Activated naive CD4-positive, alpha-beta T cell treated with anti-CD3 and anti-CD28 coated beads, Interleukin-2, amount 50 U/mL, for 24 hours (primary cell): ENCODE measurements around the gene TAF1B.

Experiments
- H3K27ac Mint-ChIP-seq: one replicate; pipeline ENCODE4 v1.8.0; 2021; ENCODE audit warnings: mild to moderate bottlenecking, mixed read lengths
- H3K27me3 Mint-ChIP-seq: one replicate; pipeline ENCODE4 v1.8.0; 2021; ENCODE audit warnings: mixed read lengths
- H3K36me3 Mint-ChIP-seq: one replicate; pipeline ENCODE4 v1.8.0; 2021; ENCODE audit warnings: mixed read lengths
- H3K4me1 Mint-ChIP-seq: one replicate; pipeline ENCODE4 v1.8.0; 2021; ENCODE audit warnings: mixed read lengths
- H3K4me3 Mint-ChIP-seq: one replicate; pipeline ENCODE4 v1.8.0; 2021; ENCODE audit warnings: mild to moderate bottlenecking, mixed read lengths
- H3K9me3 Mint-ChIP-seq: one replicate; pipeline ENCODE4 v1.8.0; 2021; ENCODE audit warnings: mixed read lengths

Gene TAF1B

GRCh38 chr2:9968553-9969497 lies 125.6 kb downstream of the TAF1B start:
- Mint-ChIP-seq H3K27me3 (no peaks in the 10 kb centered on the region), H3K9me3 (no peaks in the 10 kb centered on the region), H3K4me1 (peaks cover 14% of the 10 kb centered on the region), H3K4me3 (no peak overlapping the region), H3K36me3 (peaks cover 2% of the 10 kb centered on the region), H3K27ac (peak overlapping the region; percentile 24)

- peaks cover 2% of the 10 kb centered on the region for H3K36me3 Mint-ChIP-seq
- no peak overlapping the region for H3K27ac Mint-ChIP-seq
- no peaks in the 10 kb centered on the region for H3K27me3 Mint-ChIP-seq
- H3K4me1 Mint-ChIP-seq, result peaks cover 3% of the 10 kb centered on the region
- no peak overlapping the region for H3K4me3 Mint-ChIP-seq
- no peaks in the 10 kb centered on the region for H3K9me3 Mint-ChIP-seq
Observed at GRCh38 chr2:9970200-9971044, 127.1 kb downstream of the TAF1B start.

DNA sequence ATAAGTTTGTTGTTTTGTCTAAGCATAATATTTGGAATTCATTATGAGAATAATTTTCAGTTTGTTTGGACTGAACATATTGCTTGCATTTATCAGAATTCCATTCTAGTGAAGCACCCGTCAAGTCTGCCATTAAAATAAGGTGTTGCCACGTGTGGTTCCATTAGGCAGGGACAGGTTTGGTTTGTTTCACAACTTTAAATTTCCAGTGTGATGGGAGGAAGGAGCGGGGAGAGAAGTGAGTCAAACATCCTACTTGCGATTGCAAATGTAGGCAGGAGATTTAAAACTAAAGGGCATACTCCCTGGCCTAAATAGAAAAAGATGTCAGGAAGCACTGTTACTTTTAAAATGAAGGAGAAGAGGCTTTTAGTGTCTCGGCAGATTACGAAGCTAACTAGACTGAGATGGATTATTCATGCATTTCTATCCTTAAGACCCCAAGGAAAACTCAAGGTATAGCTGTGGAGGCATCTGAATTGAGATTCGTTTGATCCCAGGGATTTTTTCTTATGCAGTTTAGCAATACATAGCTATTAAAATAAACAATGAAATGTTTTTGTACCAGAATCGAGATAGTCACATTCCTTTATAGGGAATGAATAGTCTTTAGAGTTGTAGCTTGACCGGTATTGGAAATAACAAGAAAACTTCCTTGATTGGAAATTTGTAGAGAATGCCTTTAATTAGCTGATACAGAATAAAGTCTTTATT lies 128.0 kb downstream of the TAF1B start:
- Mint-ChIP-seq H3K4me3 (no peak overlapping the region), H3K27me3 (no peaks in the 10 kb centered on the region), H3K4me1 (peaks cover 5% of the 10 kb centered on the region), H3K36me3 (peaks cover 2% of the 10 kb centered on the region), H3K27ac (no peak overlapping the region), H3K9me3 (no peaks in the 10 kb centered on the region)

- no peaks in the 10 kb centered on the region for H3K9me3 Mint-ChIP-seq
- no peaks in the 10 kb centered on the region for H3K27me3 Mint-ChIP-seq
- H3K4me1 Mint-ChIP-seq, result peaks cover 11% of the 10 kb centered on the region
- H3K27ac Mint-ChIP-seq, result no peak overlapping the region
- H3K4me3 Mint-ChIP-seq, result no peak overlapping the region
- peaks cover 2% of the 10 kb centered on the region for H3K36me3 Mint-ChIP-seq
Observed at GRCh38 chr2:9971890-9972289, 128.6 kb downstream of the TAF1B start.

GRCh38 chr2:9972621-9973479 lies 129.6 kb downstream of the TAF1B start:
- H3K4me1 Mint-ChIP-seq, result peaks cover 12% of the 10 kb centered on the region
- H3K36me3 Mint-ChIP-seq, result peaks cover 2% of the 10 kb centered on the region
- no peaks in the 10 kb centered on the region for H3K27me3 Mint-ChIP-seq
- H3K27ac Mint-ChIP-seq, result no peak overlapping the region
- no peaks in the 10 kb centered on the region for H3K9me3 Mint-ChIP-seq
- no peak overlapping the region for H3K4me3 Mint-ChIP-seq

DNA sequence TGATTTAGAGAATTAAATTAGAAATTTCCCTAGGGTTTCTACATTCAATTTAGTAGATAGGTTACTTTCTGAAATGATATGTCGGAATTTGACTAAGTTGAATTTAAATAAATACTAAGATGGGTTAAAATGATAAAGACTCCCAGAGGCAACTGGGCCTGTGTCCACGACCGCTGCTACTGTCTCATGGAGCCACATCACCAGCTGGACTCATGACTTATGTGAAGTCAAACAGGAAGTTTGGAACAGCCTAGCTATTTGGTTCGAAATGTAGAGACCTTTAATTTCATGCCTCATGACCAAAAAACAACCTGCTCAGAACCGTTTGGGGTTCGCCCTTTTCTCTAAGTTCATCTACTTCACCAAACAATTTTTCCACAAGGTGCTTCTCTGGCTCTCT lies 130.4 kb downstream of the TAF1B start:
- H3K27me3 Mint-ChIP-seq, result no peaks in the 10 kb centered on the region

GRCh38 chr2:9974343-9974742 lies 131.1 kb downstream of the TAF1B start:
- Mint-ChIP-seq H3K36me3 (peaks cover 2% of the 10 kb centered on the region), H3K27me3 (no peaks in the 10 kb centered on the region), H3K4me3 (no peak overlapping the region), H3K4me1 (peaks cover 17% of the 10 kb centered on the region), H3K9me3 (no peaks in the 10 kb centered on the region), H3K27ac (no peak overlapping the region)

More for the DNA sequence above, 130.4 kb downstream of the TAF1B start:
- peaks cover 2% of the 10 kb centered on the region for H3K36me3 Mint-ChIP-seq
- no peak overlapping the region for H3K27ac Mint-ChIP-seq
- H3K4me3 Mint-ChIP-seq, result no peak overlapping the region
- no peaks in the 10 kb centered on the region for H3K9me3 Mint-ChIP-seq
- peaks cover 17% of the 10 kb centered on the region for H3K4me1 Mint-ChIP-seq

DNA sequence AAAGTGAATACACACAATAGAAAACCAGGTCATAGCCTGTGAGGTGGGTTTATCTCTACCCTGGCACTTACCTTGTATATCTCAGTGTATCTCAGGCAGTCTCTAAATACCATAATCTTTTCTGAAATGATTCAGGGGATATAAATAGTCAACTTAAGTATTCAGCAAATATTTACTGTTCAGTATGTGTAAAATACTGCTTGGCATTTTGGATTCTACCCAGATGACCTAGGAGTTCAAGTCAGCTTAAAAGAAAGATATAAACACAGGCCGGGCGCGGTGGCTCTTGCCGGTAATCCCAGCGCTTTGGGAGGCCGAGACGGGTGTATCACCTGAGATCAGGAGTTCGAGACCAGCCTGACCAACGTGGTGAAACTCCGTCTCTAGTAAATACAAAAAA lies 132.1 kb downstream of the TAF1B start:
- peaks cover 2% of the 10 kb centered on the region for H3K36me3 Mint-ChIP-seq
- H3K27ac Mint-ChIP-seq, result no peak overlapping the region
- H3K27me3 Mint-ChIP-seq, result peaks cover 2% of the 10 kb centered on the region
- H3K4me3 Mint-ChIP-seq, result no peak overlapping the region
- peaks cover 23% of the 10 kb centered on the region for H3K4me1 Mint-ChIP-seq
- H3K9me3 Mint-ChIP-seq, result no peaks in the 10 kb centered on the region

GRCh38 chr2:9975805-9976447 lies 132.7 kb downstream of the TAF1B start:
- no peak overlapping the region for H3K4me3 Mint-ChIP-seq
- peaks cover 2% of the 10 kb centered on the region for H3K27me3 Mint-ChIP-seq
- no peak overlapping the region for H3K27ac Mint-ChIP-seq
- no peaks in the 10 kb centered on the region for H3K9me3 Mint-ChIP-seq
- H3K4me1 Mint-ChIP-seq, result peaks cover 28% of the 10 kb centered on the region
- H3K36me3 Mint-ChIP-seq, result peaks cover 2% of the 10 kb centered on the region

DNA sequence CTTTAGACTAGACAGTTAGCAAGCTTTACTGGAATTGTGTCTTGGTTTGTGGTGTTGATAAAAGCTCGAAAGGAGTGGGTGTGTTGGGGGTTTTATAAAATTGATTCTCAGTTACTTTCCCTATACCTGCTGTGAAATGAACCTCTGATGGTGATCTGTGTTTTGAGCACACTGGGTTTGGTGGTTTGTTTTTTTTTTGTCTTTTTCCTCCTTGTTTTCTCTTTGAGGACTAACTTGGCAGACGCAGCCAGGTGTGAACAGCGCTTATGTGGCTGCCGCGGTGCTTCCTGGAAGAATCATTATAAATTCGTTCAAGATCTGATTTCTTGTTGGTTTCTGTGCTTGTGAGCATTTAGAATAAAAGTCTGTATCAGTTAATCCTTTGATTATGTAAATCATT lies 136.7 kb downstream of the TAF1B start:
- Mint-ChIP-seq H3K9me3 (no peaks in the 10 kb centered on the region), H3K27ac (peak overlapping the region; percentile 59), H3K4me1 (peaks cover 35% of the 10 kb centered on the region), H3K4me3 (peak overlapping the region; percentile 31), H3K27me3 (peaks cover 2% of the 10 kb centered on the region), H3K36me3 (no peaks in the 10 kb centered on the region)

- H3K27ac Mint-ChIP-seq, result no peak overlapping the region
- H3K36me3 Mint-ChIP-seq, result no peaks in the 10 kb centered on the region
- H3K4me3 Mint-ChIP-seq, result no peak overlapping the region
- peaks cover 2% of the 10 kb centered on the region for H3K27me3 Mint-ChIP-seq
- H3K9me3 Mint-ChIP-seq, result no peaks in the 10 kb centered on the region
- peaks cover 35% of the 10 kb centered on the region for H3K4me1 Mint-ChIP-seq
Observed at GRCh38 chr2:9980520-9980919, 137.2 kb downstream of the TAF1B start.

- H3K4me3 Mint-ChIP-seq, result no peak overlapping the region
- peaks cover 25% of the 10 kb centered on the region for H3K4me1 Mint-ChIP-seq
- H3K27ac Mint-ChIP-seq, result no peak overlapping the region
- H3K36me3 Mint-ChIP-seq, result no peaks in the 10 kb centered on the region
- peaks cover 2% of the 10 kb centered on the region for H3K27me3 Mint-ChIP-seq
- no peaks in the 10 kb centered on the region for H3K9me3 Mint-ChIP-seq
Observed at GRCh38 chr2:9981655-9982054, 138.4 kb downstream of the TAF1B start.

- no peaks in the 10 kb centered on the region for H3K9me3 Mint-ChIP-seq
- H3K27ac Mint-ChIP-seq, result no peak overlapping the region
- no peaks in the 10 kb centered on the region for H3K36me3 Mint-ChIP-seq
- H3K4me1 Mint-ChIP-seq, result peaks cover 23% of the 10 kb centered on the region
- H3K4me3 Mint-ChIP-seq, result no peak overlapping the region
- H3K27me3 Mint-ChIP-seq, result peaks cover 2% of the 10 kb centered on the region
Observed at GRCh38 chr2:9982248-9982647, 139.0 kb downstream of the TAF1B start.

- H3K27ac Mint-ChIP-seq, result no peak overlapping the region
- H3K4me3 Mint-ChIP-seq, result no peak overlapping the region
- H3K36me3 Mint-ChIP-seq, result no peaks in the 10 kb centered on the region
Observed at GRCh38 chr2:9982891-9983290, 139.6 kb downstream of the TAF1B start.

More at GRCh38 chr2:9982891-9983290, 139.6 kb downstream of the TAF1B start:
- H3K27me3 Mint-ChIP-seq, result peaks cover 2% of the 10 kb centered on the region
- peaks cover 22% of the 10 kb centered on the region for H3K4me1 Mint-ChIP-seq
- no peaks in the 10 kb centered on the region for H3K9me3 Mint-ChIP-seq
